ENCODE data around the gene NOG. TPM values are rescaled to one million over a fixed set of nuclear protein-coding genes. Genes with fewer than 3 reads are reported as not detected.

NOG gene
- total and polyA plus RNA-seq, 2 experiments from 2014 or later: 18.9 to 66.4 TPM

GRCh38 chr17:56629531-56630075 is 36.1 kb downstream of the NOG start:
- Histone ChIP-seq H3K27ac (no peak overlapping the region), H3K4me1 (ENCODE audit: low read depth) (peaks cover 7% of the 10 kb centered on the region), H3K36me3 (no peaks in the 10 kb centered on the region), H3K9me3 (ENCODE audit: low read depth) (no peaks in the 10 kb centered on the region), H3K27me3 (peaks cover 3% of the 10 kb centered on the region), H3K4me3 (no peak overlapping the region)
- TF ChIP-seq CTCF (IDR thresholded peaks at IDR 0.05; ENCODE audit: low read depth, low read length): peak; percentile 25
- DNase-seq (ENCODE audit: low read depth in 1 of 2, low spot score in 1 of 2): peak; percentile 11 to 62

DNA sequence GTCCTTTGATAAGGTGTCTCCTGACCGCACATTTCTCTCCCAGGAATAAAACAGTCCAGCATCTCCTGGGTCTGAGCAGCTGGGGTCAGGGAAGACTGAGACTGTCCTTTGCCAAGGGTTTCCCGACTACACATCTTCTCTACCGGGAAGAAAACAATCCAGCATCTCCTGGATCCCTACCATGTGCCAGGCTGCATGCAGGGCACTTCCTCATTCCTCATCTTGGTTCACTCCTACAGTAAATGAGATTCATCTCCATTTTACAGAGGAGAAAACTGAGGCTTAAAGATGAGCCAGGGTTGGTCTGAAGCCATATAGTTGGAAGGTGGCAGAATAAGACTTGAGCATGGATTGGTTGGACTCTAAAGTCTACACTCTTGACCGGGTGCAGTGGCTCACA is 36.7 kb downstream of the NOG start:
- peaks cover 1% of the 10 kb centered on the region for H3K4me1 ChIP-seq (ENCODE audit: low read depth)
- no peak for DNase-seq (ENCODE audit: low read depth in 1 of 2, low spot score in 1 of 2)
- no peaks in the 10 kb centered on the region for H3K36me3 ChIP-seq
- TF ChIP-seq CTCF (IDR thresholded peaks at IDR 0.05; ENCODE audit: low read depth, low read length): no peak
- no peak overlapping the region for H3K4me3 ChIP-seq
- H3K27me3 ChIP-seq: peaks cover 3% of the 10 kb centered on the region
- no peaks in the 10 kb centered on the region for H3K9me3 ChIP-seq (ENCODE audit: low read depth)
- no peak overlapping the region for H3K27ac ChIP-seq

DNA sequence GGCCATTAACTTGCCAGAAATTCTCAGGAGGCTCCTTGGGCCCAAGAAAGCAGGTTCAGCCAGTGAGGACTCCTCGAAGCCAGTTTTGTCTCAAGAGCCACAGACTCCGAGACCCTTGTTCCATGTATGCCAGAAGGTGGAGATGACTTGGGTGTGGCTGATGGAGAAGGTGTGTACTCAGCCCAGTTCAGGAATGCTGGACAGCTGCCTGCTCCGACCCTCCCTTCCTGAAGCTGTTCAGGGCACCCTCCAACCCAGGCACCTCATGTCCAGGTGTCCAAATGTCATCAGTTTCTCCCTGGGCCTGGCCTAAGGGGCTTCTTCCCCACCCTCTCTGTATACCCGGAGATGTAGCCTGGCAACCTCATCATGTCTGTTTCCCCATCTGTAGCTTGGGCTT is 40.2 kb downstream of the NOG start:
- TF ChIP-seq CTCF (IDR thresholded peaks at IDR 0.05; ENCODE audit: low read depth, low read length): no peak
- H3K27ac ChIP-seq: no peak overlapping the region
- no peaks in the 10 kb centered on the region for H3K9me3 ChIP-seq (ENCODE audit: low read depth)
- no peak overlapping the region for H3K4me3 ChIP-seq
- DNase-seq (ENCODE audit: low read depth in 1 of 2, low spot score in 1 of 2): no peak
- H3K4me1 ChIP-seq (ENCODE audit: low read depth): no peaks in the 10 kb centered on the region
- no peaks in the 10 kb centered on the region for H3K36me3 ChIP-seq
- peaks cover 3% of the 10 kb centered on the region for H3K27me3 ChIP-seq

- peaks cover 3% of the 10 kb centered on the region for H3K27me3 ChIP-seq
- no peak for DNase-seq (ENCODE audit: low read depth in 1 of 2, low spot score in 1 of 2)
- no peaks in the 10 kb centered on the region for H3K4me1 ChIP-seq (ENCODE audit: low read depth)
- no peak overlapping the region for H3K27ac ChIP-seq
- no peak for TF ChIP-seq CTCF (IDR thresholded peaks at IDR 0.05; ENCODE audit: low read depth, low read length)
- no peaks in the 10 kb centered on the region for H3K9me3 ChIP-seq (ENCODE audit: low read depth)
- H3K4me3 ChIP-seq: no peak overlapping the region
- no peaks in the 10 kb centered on the region for H3K36me3 ChIP-seq
Observed at GRCh38 chr17:56635641-56636040, 42.1 kb downstream of the NOG start.

DNA sequence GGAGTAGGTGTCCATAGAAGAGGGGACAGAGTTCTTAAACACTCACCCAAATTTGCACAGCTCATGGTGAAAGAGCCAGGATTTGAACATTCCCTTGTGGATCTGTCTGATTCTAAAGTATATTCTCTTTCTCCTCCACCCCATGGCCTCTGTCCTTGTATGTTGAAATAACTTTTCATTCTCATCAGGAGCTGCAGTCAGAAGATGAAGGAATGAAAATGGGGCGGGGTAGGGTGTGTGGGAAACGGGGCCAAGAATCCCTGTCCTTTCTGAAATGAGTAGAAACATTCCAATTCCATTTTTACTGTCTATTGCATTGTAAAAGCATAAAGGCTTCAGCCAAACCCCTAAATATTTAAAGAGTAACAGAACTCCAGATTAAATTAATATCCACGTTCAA is 42.8 kb downstream of the NOG start:
- no peak overlapping the region for H3K27ac ChIP-seq
- no peaks in the 10 kb centered on the region for H3K9me3 ChIP-seq (ENCODE audit: low read depth)
- no peak for TF ChIP-seq CTCF (IDR thresholded peaks at IDR 0.05; ENCODE audit: low read depth, low read length)
- no peak overlapping the region for H3K4me3 ChIP-seq
- peaks cover 3% of the 10 kb centered on the region for H3K27me3 ChIP-seq
- H3K36me3 ChIP-seq: no peaks in the 10 kb centered on the region
- no peak for DNase-seq (ENCODE audit: low read depth in 1 of 2, low spot score in 1 of 2)
- no peaks in the 10 kb centered on the region for H3K4me1 ChIP-seq (ENCODE audit: low read depth)

DNA sequence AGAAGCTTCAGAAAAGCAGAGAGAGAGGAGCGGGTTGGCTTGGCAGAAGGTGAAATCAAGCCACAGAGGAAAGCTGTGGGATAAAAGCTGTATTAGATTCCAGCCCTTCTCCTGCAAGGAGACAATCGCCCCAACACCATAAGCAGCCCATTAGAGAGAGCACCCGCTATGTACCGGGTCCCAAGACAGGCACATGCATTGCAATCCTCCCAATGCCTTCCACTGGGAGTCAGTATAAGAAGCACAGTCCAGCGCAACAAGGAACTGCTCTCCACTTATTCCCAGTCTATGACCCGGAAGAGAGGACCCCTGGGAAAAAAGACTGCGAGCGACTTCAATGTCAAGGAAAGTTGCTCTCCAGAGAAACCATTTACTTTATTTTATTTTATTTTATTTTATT is 43.8 kb downstream of the NOG start:
- H3K4me1 ChIP-seq (ENCODE audit: low read depth): no peaks in the 10 kb centered on the region
- H3K27me3 ChIP-seq: peaks cover 3% of the 10 kb centered on the region
- no peak for TF ChIP-seq CTCF (IDR thresholded peaks at IDR 0.05; ENCODE audit: low read depth, low read length)
- no peaks in the 10 kb centered on the region for H3K36me3 ChIP-seq
- no peak overlapping the region for H3K27ac ChIP-seq
- DNase-seq (ENCODE audit: low read depth in 1 of 2, low spot score in 1 of 2): no peak
- H3K9me3 ChIP-seq (ENCODE audit: low read depth): no peaks in the 10 kb centered on the region
- no peak overlapping the region for H3K4me3 ChIP-seq
